Gastrocnemius medialis (tissue), 4 donors: ENCODE data around the gene WNT11.

Source experiments
- POLR2A ChIP-seq, 2 donors: fragments of 450-650 bp; IDR thresholded peaks; one replicate each; pipeline ENCODE4 v1.6.1; 2017; ENCODE audit warnings: antibody characterized with exemption in 2 of 2, mild to moderate bottlenecking in 2 of 2, moderate library complexity in 2 of 2
- TF ChIP-seq, protein P1 (sequence below), 5 experiments: fragments of 450-650 bp in 3 of 5; fragments of 200-600 bp in 2 of 5; sonication (generic) in 2 of 5; IDR thresholded peaks in 4 of 5; conservative IDR thresholded peaks in 1 of 5; 1 replicate in 4 of 5; 2 replicates in 1 of 5; pipeline ENCODE4 v1.5.1; 2016 to 2019; ENCODE audit warnings: antibody characterized with exemption in 5 of 5, mild to moderate bottlenecking in 3 of 5, moderate library complexity in 3 of 5

DNA sequence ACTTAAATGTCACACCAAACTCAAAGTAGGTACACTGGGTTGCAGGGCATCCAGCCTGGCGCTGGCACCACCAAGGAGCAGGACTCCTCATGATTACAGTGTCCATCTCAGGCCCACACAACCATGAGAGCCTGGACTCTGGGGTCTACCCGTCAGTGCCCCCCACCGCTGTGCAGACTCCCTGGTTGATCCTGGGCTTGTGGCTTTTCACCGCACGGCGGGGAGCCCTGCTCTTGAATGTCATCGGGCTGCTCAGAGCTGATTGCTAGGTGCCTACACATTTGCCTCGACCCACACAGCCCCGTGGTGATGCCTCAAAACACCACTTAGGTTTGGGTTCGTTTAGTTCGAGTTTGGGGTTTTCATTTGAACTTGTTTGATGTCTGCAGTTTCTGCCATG lies 63.0 kb downstream of the WNT11 start:
- TF ChIP-seq, protein P1, sequence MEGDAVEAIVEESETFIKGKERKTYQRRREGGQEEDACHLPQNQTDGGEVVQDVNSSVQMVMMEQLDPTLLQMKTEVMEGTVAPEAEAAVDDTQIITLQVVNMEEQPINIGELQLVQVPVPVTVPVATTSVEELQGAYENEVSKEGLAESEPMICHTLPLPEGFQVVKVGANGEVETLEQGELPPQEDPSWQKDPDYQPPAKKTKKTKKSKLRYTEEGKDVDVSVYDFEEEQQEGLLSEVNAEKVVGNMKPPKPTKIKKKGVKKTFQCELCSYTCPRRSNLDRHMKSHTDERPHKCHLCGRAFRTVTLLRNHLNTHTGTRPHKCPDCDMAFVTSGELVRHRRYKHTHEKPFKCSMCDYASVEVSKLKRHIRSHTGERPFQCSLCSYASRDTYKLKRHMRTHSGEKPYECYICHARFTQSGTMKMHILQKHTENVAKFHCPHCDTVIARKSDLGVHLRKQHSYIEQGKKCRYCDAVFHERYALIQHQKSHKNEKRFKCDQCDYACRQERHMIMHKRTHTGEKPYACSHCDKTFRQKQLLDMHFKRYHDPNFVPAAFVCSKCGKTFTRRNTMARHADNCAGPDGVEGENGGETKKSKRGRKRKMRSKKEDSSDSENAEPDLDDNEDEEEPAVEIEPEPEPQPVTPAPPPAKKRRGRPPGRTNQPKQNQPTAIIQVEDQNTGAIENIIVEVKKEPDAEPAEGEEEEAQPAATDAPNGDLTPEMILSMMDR (IDR thresholded peaks at IDR 0.05 in 4 of 5, conservative IDR thresholded peaks at IDR 0.05 in 1 of 5) = no peak
- no peak for TF ChIP-seq POLR2A (IDR thresholded peaks at IDR 0.05)
